22Rv1 (cell line): ENCODE data around the gene MDH2.

Experiments used
- CTCF ChIP-seq: fragments of 450-650 bp; IDR thresholded peaks from 2 replicates; pipeline ENCODE4 v1.5.1; 2017; ENCODE audit warnings: mild to moderate bottlenecking
- ZFX ChIP-seq: fragments of 450-650 bp; IDR thresholded peaks from 2 replicates; pipeline ENCODE4 v1.6.1; 2017; ENCODE audit warnings: antibody characterized with exemption, borderline replicate concordance

DNA sequence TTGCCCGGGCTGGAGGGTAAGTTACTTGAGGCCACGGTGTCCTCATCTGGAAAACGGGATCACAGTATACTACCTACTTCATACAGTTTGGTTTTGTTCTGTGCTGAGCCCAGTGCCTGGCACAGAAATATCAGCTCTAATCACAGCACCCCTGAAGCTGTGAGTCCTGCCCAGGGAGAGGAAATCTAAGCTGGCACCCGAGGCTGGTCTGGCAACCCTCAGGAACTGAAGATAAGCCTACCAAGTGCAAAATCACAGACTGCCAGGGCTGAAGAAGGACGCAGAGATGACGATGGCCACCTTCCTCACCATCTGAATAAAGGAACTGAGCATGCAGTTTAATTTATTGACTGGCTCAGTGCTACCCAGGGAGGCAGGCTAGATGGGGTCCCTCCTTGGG is 45.8 kb upstream of the MDH2 start:
- no peak for TF ChIP-seq CTCF
- no peak for TF ChIP-seq ZFX
